ENCODE measurements around the gene ADARB2. TPM values are rescaled to one million over a fixed set of nuclear protein-coding genes. Genes with fewer than 3 reads are reported as not detected.
"Not testable (repeated sequence)": the region's sequence is repeated elsewhere in the genome, so short reads cannot be mapped to it uniquely, and the experiment has no call there.

Gene ADARB2
- total RNA-seq, 6 donors from 2014 or later = 0.69 to 5.2 (median 1.8) TPM

GRCh38 chr10:1227510-1228402 is 509.6 kb downstream of the ADARB2 start:
- no peaks in the 10 kb centered on the region for H3K9me3 ChIP-seq
- ATAC-seq (ENCODE audit: low FRiP score in 2 of 2) (no peak), DNase-seq (no peak)
- WGBS, 2 donors = 53 to 66% methylated on average over 9 of the region's 9 CpGs
- H3K4me3 ChIP-seq = no peak overlapping the region
- H3K36me3 ChIP-seq = no peaks in the 10 kb centered on the region
- no peak overlapping the region for H3K27ac ChIP-seq
- no peaks in the 10 kb centered on the region for H3K4me1 ChIP-seq
- H3K27me3 ChIP-seq = no peaks in the 10 kb centered on the region
- TF ChIP-seq POLR2AphosphoS5 (IDR thresholded peaks at IDR 0.05) (no peak), POLR2A (IDR thresholded peaks at IDR 0.05) (no peak), EP300 (IDR thresholded peaks at IDR 0.05) (no peak), CTCF (IDR thresholded peaks at IDR 0.05) (no peak)

- not testable (repeated sequence) for H3K27ac ChIP-seq; H3K9me3 ChIP-seq; H3K36me3 ChIP-seq; H3K4me3 ChIP-seq; ATAC-seq (ENCODE audit: low FRiP score in 2 of 2); DNase-seq; H3K27me3 ChIP-seq; H3K4me1 ChIP-seq
- WGBS, 2 donors = 59 to 62% methylated on average over 8 of the region's 8 CpGs
These were observed 510.4 kb downstream of the ADARB2 start for GRCh38 chr10:1226907-1227306.

GRCh38 chr10:1219874-1220273 is 517.5 kb downstream of the ADARB2 start:
- 0% methylated on average over 1 of the region's 1 CpG for WGBS, 2 donors
- H3K4me3 ChIP-seq; DNase-seq; H3K27me3 ChIP-seq; H3K36me3 ChIP-seq; H3K27ac ChIP-seq; H3K4me1 ChIP-seq; ATAC-seq (ENCODE audit: low FRiP score in 2 of 2); H3K9me3 ChIP-seq: not testable (repeated sequence)

- TF ChIP-seq POLR2A (IDR thresholded peaks at IDR 0.05) (no peak), EP300 (IDR thresholded peaks at IDR 0.05) (no peak), POLR2AphosphoS5 (IDR thresholded peaks at IDR 0.05) (no peak), CTCF (IDR thresholded peaks at IDR 0.05) (no peak)
- no peaks in the 10 kb centered on the region for H3K36me3 ChIP-seq
- DNase-seq = no peak
- no peaks in the 10 kb centered on the region for H3K27me3 ChIP-seq
- 84 to 89% methylated on average over 8 to 9 of the region's 9 CpGs for WGBS, 2 donors
- no peak overlapping the region for H3K4me3 ChIP-seq
- no peak for ATAC-seq (ENCODE audit: low FRiP score in 2 of 2)
- no peaks in the 10 kb centered on the region for H3K4me1 ChIP-seq
- H3K9me3 ChIP-seq = no peaks in the 10 kb centered on the region
- H3K27ac ChIP-seq = no peak overlapping the region
These were observed 519.7 kb downstream of the ADARB2 start for GRCh38 chr10:1217661-1218060.

- 89 to 91% methylated on average over 14 of the region's 14 CpGs for WGBS, 2 donors
- ATAC-seq (ENCODE audit: low FRiP score in 2 of 2) (no peak), DNase-seq (no peak)
- Histone ChIP-seq H3K4me3 (no peak overlapping the region), H3K4me1 (no peaks in the 10 kb centered on the region), H3K27ac (no peak overlapping the region), H3K27me3 (no peaks in the 10 kb centered on the region), H3K36me3 (no peaks in the 10 kb centered on the region), H3K9me3 (no peaks in the 10 kb centered on the region)
- TF ChIP-seq CTCF (IDR thresholded peaks at IDR 0.05) (no peak), POLR2A (IDR thresholded peaks at IDR 0.05) (no peak), EP300 (IDR thresholded peaks at IDR 0.05) (no peak), POLR2AphosphoS5 (IDR thresholded peaks at IDR 0.05) (no peak)
These were observed 520.1 kb downstream of the ADARB2 start for GRCh38 chr10:1217237-1217587.
